Chondrocyte (in vitro differentiated cells): ENCODE data around the gene BRAP. TPM values are rescaled to one million over a fixed set of nuclear protein-coding genes. Genes with fewer than 3 reads are reported as not detected.
A peak's percentile ranks its signal among the peaks of the same experiment; 100 is the strongest.
"Not testable (repeated sequence)": the region's sequence is repeated elsewhere in the genome, so short reads cannot be mapped to it uniquely, and the experiment has no call there.

ENCODE experiments used
- DNase-seq: peaks from one replicate; pipeline ENCODE4 v3.0.0; 2021; ENCODE audit warnings: mixed read lengths, low spot score
- H3K27ac Mint-ChIP-seq: one replicate; pipeline ENCODE4 v1.8.0; 2021; ENCODE audit warnings: mild to moderate bottlenecking, moderate library complexity, mixed read lengths; ENCODE audit not compliant: unreplicated experiment
- H3K27me3 Mint-ChIP-seq: 2 replicates; pipeline ENCODE4 v1.8.0; 2021; ENCODE audit warnings: low read depth, mixed read lengths
- H3K36me3 Mint-ChIP-seq: 2 replicates; pipeline ENCODE4 v1.8.0; 2021; ENCODE audit warnings: low read depth, mixed read lengths
- H3K4me1 Mint-ChIP-seq: 2 replicates; pipeline ENCODE4 v1.8.0; 2021; ENCODE audit warnings: low read depth, mild to moderate bottlenecking, mixed read lengths
- H3K4me3 Mint-ChIP-seq: one replicate; pipeline ENCODE4 v1.8.0; 2021; ENCODE audit warnings: mild to moderate bottlenecking, moderate library complexity, mixed read lengths; ENCODE audit not compliant: unreplicated experiment
- H3K9me3 Mint-ChIP-seq: 2 replicates; pipeline ENCODE4 v1.8.0; 2021; ENCODE audit warnings: low read depth, mixed read lengths
- total RNA-seq: library from RNA; stranded (reverse); gene quantifications from 3 replicates; pipeline ENCODE4 v1.2.1, GENCODE V29; 2021
- TF ChIP-seq, protein P1 (sequence below): fragments of 200-600 bp; sonication (generic); IDR thresholded peaks from 2 replicates; pipeline ENCODE4 v1.5.0; 2021; ENCODE audit warnings: antibody characterized with exemption, mild to moderate bottlenecking, moderate library complexity

Gene BRAP
- total RNA-seq, 1 donor from 2014 or later = 15.4 TPM

DNA sequence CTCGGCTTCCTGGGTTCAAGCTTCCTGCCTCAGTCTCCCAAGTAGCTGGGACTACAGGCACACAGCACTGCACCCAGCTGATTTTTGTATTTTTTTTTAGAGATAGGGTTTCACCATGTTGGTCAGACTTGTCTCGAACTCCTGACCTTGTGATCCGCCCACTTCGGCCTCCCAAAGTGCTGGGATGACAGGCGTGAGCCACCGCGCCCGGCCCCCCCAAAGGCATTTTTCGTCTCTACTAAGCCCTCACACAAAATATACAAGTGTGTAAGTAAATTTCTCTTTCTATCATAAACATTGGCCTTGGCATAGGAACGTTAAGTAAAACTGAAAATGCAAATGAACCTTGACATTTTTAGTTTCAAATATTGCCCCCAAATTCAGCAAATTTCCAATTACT is 2.2 kb upstream of the BRAP start:
- Mint-ChIP-seq H3K4me1 (peaks cover 31% of the 10 kb centered on the region), H3K36me3 (peaks cover 1% of the 10 kb centered on the region), H3K4me3 (no peak overlapping the region), H3K27me3 (no peaks in the 10 kb centered on the region), H3K9me3 (no peaks in the 10 kb centered on the region), H3K27ac (no peak overlapping the region)
- TF ChIP-seq, protein P1, sequence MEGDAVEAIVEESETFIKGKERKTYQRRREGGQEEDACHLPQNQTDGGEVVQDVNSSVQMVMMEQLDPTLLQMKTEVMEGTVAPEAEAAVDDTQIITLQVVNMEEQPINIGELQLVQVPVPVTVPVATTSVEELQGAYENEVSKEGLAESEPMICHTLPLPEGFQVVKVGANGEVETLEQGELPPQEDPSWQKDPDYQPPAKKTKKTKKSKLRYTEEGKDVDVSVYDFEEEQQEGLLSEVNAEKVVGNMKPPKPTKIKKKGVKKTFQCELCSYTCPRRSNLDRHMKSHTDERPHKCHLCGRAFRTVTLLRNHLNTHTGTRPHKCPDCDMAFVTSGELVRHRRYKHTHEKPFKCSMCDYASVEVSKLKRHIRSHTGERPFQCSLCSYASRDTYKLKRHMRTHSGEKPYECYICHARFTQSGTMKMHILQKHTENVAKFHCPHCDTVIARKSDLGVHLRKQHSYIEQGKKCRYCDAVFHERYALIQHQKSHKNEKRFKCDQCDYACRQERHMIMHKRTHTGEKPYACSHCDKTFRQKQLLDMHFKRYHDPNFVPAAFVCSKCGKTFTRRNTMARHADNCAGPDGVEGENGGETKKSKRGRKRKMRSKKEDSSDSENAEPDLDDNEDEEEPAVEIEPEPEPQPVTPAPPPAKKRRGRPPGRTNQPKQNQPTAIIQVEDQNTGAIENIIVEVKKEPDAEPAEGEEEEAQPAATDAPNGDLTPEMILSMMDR = no peak
- DNase-seq = no peak

DNA sequence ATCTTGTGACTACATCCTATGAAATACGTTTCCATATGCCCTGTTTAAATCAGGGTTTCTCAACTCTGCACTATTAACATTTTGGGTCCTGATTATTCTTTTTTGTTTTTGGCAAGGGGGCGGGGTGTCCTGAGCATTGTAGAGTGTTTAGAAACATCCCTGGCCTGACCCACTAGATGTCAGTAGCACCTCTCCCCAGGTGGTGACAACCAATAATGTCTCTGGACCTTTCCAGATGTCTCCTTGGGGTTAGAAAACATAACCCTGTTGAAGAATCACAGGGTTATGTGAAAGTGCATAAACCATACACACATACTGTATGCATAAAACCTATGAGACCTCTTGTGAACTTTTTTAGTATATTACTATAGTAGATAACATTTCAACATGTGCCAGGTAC is 1.5 kb upstream of the BRAP start:
- Mint-ChIP-seq H3K9me3 (no peaks in the 10 kb centered on the region), H3K4me3 (no peak overlapping the region), H3K27me3 (no peaks in the 10 kb centered on the region), H3K27ac (peak overlapping the region; percentile 2), H3K36me3 (peaks cover 4% of the 10 kb centered on the region), H3K4me1 (peaks cover 31% of the 10 kb centered on the region)
- TF ChIP-seq, protein P1 = peak; percentile 36
- no peak for DNase-seq

DNA sequence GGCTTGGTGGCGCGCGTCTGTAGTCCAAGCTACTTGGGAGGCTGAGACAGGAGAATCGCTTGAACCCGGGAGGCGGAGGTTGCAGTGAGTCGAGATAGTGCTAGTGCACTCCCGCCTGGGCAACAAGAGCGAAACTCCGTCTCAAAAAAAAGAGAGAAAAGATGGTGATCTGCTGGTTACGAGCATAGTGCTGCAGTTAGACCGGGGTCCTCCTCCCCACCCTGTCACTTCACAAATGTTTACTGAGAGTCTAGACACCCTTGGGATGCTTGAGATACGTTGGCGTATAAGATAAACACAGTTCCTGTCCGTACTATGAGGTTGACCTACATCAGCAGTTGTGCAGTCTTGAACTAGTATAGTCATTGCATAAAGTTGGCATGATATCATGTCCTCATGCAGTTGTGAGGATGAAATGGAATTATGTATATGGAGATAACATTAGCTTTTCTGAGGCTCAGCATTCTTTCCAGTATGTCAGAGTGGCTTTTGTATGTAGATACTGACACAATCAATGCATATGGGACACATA is 884 bp upstream of the BRAP start:
- peak overlapping the region; percentile 95 for H3K4me3 Mint-ChIP-seq
- TF ChIP-seq, protein P1 = no peak
- peak overlapping the region; percentile 97 for H3K27ac Mint-ChIP-seq
- H3K4me1 Mint-ChIP-seq = peaks cover 31% of the 10 kb centered on the region
- DNase-seq = no peak
- H3K27me3 Mint-ChIP-seq = no peaks in the 10 kb centered on the region
- H3K9me3 Mint-ChIP-seq = no peaks in the 10 kb centered on the region
- H3K36me3 Mint-ChIP-seq = peaks cover 5% of the 10 kb centered on the region

DNA sequence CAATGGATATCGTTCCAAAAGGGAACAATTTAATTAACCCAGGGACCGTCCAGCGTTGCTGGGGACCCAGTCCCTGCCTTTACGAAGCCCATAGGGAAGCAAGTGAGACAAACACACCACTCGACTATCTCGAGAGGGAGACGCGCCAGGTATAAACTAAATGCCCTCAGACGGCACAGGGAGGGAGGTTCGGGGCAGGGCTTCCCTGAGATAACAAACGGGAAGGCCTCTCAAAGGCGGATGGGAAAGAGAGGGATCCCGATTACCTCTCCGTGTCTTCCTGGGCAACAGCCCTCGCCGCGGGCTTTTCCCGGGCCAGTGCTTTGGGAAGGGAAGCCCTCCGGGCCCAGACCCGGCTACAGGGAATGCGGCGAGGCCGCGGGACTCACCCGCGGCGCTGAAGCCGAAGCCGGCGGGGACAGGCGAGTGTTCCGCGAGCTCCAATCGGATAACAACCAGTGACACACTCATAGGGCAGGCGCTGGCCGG is 390 bp downstream of the BRAP start:
- DNase-seq = no peak
- TF ChIP-seq, protein P1 = no peak
- Mint-ChIP-seq H3K27ac (peak overlapping the region; percentile 97), H3K36me3 (peaks cover 9% of the 10 kb centered on the region), H3K27me3 (no peaks in the 10 kb centered on the region), H3K9me3 (no peaks in the 10 kb centered on the region), H3K4me1 (peaks cover 31% of the 10 kb centered on the region), H3K4me3 (peak overlapping the region; percentile 95)

DNA sequence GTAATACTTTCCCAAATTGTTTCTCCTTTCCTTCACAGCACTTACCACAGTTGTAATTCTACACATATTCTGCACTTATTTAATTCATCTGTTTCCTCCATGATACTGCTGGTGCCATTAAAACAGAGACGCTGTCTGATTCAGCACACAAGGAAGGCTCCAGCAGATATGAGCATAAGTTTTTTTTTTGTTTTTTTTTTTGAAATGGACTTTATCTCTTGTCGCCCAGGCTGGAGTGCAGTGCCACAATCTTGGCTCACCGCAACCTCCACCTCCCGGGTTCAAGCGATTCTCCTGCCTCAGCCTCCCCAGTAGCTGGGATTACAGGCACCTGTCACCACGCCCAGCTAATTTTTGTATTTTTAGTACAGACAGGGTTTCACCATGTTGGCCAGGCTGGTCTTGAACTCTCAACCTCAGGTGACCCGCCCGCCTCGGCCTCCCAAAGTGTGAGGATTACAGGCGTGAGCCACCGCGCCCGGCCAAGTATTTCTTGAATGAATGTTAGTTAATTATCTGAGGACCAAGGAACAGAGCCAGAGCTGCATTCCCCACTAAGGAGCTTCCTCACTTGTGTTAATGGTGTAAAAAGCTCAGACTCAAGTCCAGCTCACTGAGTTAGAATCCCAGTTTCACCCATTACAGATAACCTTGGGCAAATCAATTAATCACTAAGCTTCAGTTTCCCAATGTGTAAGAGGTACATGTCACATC is 1.1 kb downstream of the BRAP start:
- H3K27ac Mint-ChIP-seq = peak overlapping the region; percentile 97
- peaks cover 31% of the 10 kb centered on the region for H3K4me1 Mint-ChIP-seq
- H3K36me3 Mint-ChIP-seq, H3K9me3 Mint-ChIP-seq, H3K27me3 Mint-ChIP-seq, DNase-seq: not testable (repeated sequence)
- H3K4me3 Mint-ChIP-seq = peak overlapping the region; percentile 95
